ENCODE measurements around the gene OR10H4. TPM values are rescaled to one million over a fixed set of nuclear protein-coding genes. Genes with fewer than 3 reads are reported as not detected.
"Not testable (repeated sequence)": the region's sequence is repeated elsewhere in the genome, so short reads cannot be mapped to it uniquely, and the experiment has no call there.

Gene OR10H4
- total RNA-seq, 1 experiment from 2014 or later = not detected

DNA sequence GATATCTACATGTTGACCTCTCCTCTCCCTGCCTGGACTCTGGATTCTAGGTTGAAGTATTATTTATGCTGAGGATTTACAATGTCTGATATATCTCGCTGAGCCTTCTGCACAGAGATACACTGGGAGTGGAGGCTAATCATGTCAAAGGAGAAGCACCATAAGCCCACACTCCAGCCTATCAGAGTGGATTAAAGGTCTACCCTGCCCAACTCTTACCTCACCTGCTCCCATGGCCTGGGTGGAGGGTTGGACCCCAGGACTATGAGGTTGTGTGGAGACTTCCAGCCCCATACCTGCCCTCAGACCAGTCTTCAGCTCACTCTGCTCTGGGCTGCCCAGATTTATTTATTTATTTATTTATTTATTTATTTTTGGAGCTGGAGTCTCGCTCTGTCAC is 15.4 kb downstream of the OR10H4 start:
- peaks cover 12% of the 10 kb centered on the region for H3K27me3 Mint-ChIP-seq (ENCODE audit: low read depth)
- TF ChIP-seq, protein P1, sequence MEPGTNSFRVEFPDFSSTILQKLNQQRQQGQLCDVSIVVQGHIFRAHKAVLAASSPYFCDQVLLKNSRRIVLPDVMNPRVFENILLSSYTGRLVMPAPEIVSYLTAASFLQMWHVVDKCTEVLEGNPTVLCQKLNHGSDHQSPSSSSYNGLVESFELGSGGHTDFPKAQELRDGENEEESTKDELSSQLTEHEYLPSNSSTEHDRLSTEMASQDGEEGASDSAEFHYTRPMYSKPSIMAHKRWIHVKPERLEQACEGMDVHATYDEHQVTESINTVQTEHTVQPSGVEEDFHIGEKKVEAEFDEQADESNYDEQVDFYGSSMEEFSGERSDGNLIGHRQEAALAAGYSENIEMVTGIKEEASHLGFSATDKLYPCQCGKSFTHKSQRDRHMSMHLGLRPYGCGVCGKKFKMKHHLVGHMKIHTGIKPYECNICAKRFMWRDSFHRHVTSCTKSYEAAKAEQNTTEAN (CRISPR knock-in tag; IDR thresholded peaks at IDR 0.05) = no peak
- no peak for TF ChIP-seq ZNF423 (CRISPR knock-in tag; IDR thresholded peaks at IDR 0.05)
- no peak for TF ChIP-seq NR1H2 (CRISPR knock-in tag; IDR thresholded peaks at IDR 0.05)
- TF ChIP-seq, protein P2, sequence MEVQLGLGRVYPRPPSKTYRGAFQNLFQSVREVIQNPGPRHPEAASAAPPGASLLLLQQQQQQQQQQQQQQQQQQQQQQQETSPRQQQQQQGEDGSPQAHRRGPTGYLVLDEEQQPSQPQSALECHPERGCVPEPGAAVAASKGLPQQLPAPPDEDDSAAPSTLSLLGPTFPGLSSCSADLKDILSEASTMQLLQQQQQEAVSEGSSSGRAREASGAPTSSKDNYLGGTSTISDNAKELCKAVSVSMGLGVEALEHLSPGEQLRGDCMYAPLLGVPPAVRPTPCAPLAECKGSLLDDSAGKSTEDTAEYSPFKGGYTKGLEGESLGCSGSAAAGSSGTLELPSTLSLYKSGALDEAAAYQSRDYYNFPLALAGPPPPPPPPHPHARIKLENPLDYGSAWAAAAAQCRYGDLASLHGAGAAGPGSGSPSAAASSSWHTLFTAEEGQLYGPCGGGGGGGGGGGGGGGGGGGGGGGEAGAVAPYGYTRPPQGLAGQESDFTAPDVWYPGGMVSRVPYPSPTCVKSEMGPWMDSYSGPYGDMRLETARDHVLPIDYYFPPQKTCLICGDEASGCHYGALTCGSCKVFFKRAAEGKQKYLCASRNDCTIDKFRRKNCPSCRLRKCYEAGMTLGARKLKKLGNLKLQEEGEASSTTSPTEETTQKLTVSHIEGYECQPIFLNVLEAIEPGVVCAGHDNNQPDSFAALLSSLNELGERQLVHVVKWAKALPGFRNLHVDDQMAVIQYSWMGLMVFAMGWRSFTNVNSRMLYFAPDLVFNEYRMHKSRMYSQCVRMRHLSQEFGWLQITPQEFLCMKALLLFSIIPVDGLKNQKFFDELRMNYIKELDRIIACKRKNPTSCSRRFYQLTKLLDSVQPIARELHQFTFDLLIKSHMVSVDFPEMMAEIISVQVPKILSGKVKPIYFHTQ (CRISPR knock-in tag; IDR thresholded peaks at IDR 0.05) = no peak
- no peak for TF ChIP-seq ZNF263 (CRISPR knock-in tag; IDR thresholded peaks at IDR 0.05; ENCODE audit: low read depth)
- TF ChIP-seq TP53 (CRISPR knock-in tag; IDR thresholded peaks at IDR 0.05) = no peak
- TF ChIP-seq FOXJ3 (CRISPR knock-in tag; IDR thresholded peaks at IDR 0.05; ENCODE audit: borderline replicate concordance) = no peak
- no peak for TF ChIP-seq ZNF219 (CRISPR knock-in tag; IDR thresholded peaks at IDR 0.05; ENCODE audit: borderline replicate concordance)
- no peak for TF ChIP-seq NFYB (CRISPR knock-in tag; conservative IDR thresholded peaks at IDR 0.05; ENCODE audit: low read depth)
- TF ChIP-seq EMX1 (CRISPR knock-in tag; IDR thresholded peaks at IDR 0.05) = no peak
- TF ChIP-seq, protein P3, sequence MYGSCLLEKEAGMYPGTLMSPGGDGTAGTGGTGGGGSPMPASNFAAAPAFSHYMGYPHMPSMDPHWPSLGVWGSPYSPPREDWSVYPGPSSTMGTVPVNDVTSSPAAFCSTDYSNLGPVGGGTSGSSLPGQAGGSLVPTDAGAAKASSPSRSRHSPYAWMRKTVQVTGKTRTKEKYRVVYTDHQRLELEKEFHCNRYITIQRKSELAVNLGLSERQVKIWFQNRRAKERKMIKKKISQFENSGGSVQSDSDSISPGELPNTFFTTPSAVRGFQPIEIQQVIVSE (CRISPR knock-in tag; IDR thresholded peaks at IDR 0.05; ENCODE audit: borderline replicate concordance) = no peak
- no peak for TF ChIP-seq GTF2I (CRISPR knock-in tag; conservative IDR thresholded peaks at IDR 0.05)
- TF ChIP-seq TEAD4 (CRISPR knock-in tag; IDR thresholded peaks at IDR 0.05) = no peak
- H3K9me3 Mint-ChIP-seq = peaks cover 66% of the 10 kb centered on the region
- ChIA-PET POLR2A (no interaction called here), CTCF (no interaction called here)
- DNase-seq (ENCODE audit: low spot score) (no peak), ATAC-seq (no peak)
- peaks cover 40% of the 10 kb centered on the region for H3K36me3 Mint-ChIP-seq
- no peak overlapping the region for H3K4me3 Mint-ChIP-seq
- H3K4me1 Mint-ChIP-seq = no peaks in the 10 kb centered on the region
- no peak overlapping the region for H3K27ac Mint-ChIP-seq

DNA sequence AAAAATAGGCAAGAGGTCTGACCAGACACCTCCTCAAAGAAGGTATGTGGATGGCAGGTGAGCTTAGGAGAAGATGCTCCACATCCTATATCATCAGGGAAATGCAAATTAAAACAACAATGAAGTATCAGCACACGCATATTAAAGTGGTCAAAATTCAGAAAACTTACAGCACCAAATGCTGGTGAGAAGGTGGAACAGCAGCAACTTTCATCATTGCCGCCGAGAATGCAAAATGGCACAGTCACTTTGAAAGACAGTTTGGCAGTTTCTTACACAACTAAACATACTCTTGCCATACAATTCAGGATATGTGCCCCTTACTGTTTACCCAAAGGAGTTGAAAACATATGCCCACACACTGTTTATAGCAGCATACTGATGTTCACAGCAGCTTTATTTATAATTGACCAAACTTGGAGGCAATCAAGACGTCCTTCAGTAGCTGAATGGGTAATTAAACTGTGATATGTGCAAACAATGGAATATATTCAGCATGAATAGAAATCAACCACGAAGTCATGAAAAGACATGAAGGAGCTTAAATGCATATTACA is 22.5 kb downstream of the OR10H4 start:
- DNase-seq (ENCODE audit: low spot score) (no peak), ATAC-seq (no peak)
- CTCF ChIA-PET = no interaction called here
- Mint-ChIP-seq H3K4me1 (no peaks in the 10 kb centered on the region), H3K36me3 (peaks cover 35% of the 10 kb centered on the region), H3K27ac (no peak overlapping the region), H3K9me3 (peaks cover 73% of the 10 kb centered on the region), H3K4me3 (no peak overlapping the region), H3K27me3 (ENCODE audit: low read depth) (peaks cover 24% of the 10 kb centered on the region)
- POLR2A ChIA-PET = no interaction called here
- no peak for TF ChIP-seq NR3C1 (CRISPR knock-in tag; conservative IDR thresholded peaks at IDR 0.05; ENCODE audit: low read depth)
- TF ChIP-seq, protein P4, sequence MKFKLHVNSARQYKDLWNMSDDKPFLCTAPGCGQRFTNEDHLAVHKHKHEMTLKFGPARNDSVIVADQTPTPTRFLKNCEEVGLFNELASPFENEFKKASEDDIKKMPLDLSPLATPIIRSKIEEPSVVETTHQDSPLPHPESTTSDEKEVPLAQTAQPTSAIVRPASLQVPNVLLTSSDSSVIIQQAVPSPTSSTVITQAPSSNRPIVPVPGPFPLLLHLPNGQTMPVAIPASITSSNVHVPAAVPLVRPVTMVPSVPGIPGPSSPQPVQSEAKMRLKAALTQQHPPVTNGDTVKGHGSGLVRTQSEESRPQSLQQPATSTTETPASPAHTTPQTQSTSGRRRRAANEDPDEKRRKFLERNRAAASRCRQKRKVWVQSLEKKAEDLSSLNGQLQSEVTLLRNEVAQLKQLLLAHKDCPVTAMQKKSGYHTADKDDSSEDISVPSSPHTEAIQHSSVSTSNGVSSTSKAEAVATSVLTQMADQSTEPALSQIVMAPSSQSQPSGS (CRISPR knock-in tag; IDR thresholded peaks at IDR 0.05; ENCODE audit: borderline replicate concordance, low read depth) = no peak
- TF ChIP-seq, protein P5, sequence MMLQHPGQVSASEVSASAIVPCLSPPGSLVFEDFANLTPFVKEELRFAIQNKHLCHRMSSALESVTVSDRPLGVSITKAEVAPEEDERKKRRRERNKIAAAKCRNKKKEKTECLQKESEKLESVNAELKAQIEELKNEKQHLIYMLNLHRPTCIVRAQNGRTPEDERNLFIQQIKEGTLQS (CRISPR knock-in tag; conservative IDR thresholded peaks at IDR 0.05) = no peak
- TF ChIP-seq, protein P6, sequence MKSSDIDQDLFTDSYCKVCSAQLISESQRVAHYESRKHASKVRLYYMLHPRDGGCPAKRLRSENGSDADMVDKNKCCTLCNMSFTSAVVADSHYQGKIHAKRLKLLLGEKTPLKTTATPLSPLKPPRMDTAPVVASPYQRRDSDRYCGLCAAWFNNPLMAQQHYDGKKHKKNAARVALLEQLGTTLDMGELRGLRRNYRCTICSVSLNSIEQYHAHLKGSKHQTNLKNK (CRISPR knock-in tag; IDR thresholded peaks at IDR 0.05) = no peak
- no peak for TF ChIP-seq ZNF219 (CRISPR knock-in tag; IDR thresholded peaks at IDR 0.05; ENCODE audit: borderline replicate concordance)
- no peak for TF ChIP-seq JUN (CRISPR knock-in tag; IDR thresholded peaks at IDR 0.05)
- TF ChIP-seq NFYB (CRISPR knock-in tag; conservative IDR thresholded peaks at IDR 0.05; ENCODE audit: low read depth) = no peak
- no peak for TF ChIP-seq TEAD4 (CRISPR knock-in tag; IDR thresholded peaks at IDR 0.05)

DNA sequence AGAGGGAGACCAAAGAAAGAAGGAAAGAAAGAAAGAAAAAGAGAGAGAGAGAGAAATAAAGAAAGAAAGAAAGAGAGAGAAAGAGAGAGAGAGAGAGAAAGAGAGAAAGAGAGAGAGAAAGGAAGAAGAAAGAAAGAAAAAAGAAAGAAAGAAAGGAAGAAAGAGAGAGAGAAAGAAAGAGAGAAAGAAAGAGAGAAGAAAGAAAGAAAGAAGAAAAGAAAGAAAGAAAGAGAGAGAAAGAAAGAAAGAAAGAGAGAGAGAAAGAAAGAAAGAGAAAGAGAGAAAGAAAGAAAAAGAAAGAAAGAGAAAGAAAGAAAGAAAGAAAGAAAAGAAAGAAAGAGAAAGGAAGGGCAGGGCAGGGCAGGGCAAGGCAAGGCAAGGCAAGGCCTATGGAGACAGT is 23.2 kb downstream of the OR10H4 start:
- ATAC-seq; CTCF ChIA-PET; DNase-seq (ENCODE audit: low spot score); H3K27ac Mint-ChIP-seq; POLR2A ChIA-PET; H3K4me3 Mint-ChIP-seq; H3K4me1 Mint-ChIP-seq: not testable (repeated sequence)
- peaks cover 27% of the 10 kb centered on the region for H3K27me3 Mint-ChIP-seq (ENCODE audit: low read depth)
- H3K9me3 Mint-ChIP-seq = peaks cover 72% of the 10 kb centered on the region
- peaks cover 33% of the 10 kb centered on the region for H3K36me3 Mint-ChIP-seq
